Tibial artery (tissue), 4 donors: ENCODE measurements around the gene LKAAEAR1.
A peak's percentile ranks its signal among the peaks of the same experiment; 100 is the strongest.

Experiments used
- DNase-seq, 2 donors: peaks; one replicate each; pipeline ENCODE4 v3.0.0-alpha.2; 2019
- H3K27ac ChIP-seq, 2 donors: fragments of 200-600 bp; sonication (generic) in 1 of 2; 1 replicate in 1 of 2; 2 replicates in 1 of 2; pipeline ENCODE4 v1.5.1; 2018 to 2019; ENCODE audit warnings: mild to moderate bottlenecking in 1 of 2
- H3K27me3 ChIP-seq, 2 donors: fragments of 200-600 bp; sonication (generic) in 1 of 2; one replicate each; pipeline versions ENCODE4 v1.5.1 to v1.6.0; 2016 to 2019
- H3K36me3 ChIP-seq, 3 donors: fragments of 200-600 bp; sonication (generic) in 2 of 3; one replicate each; pipeline ENCODE4 v1.5.1; 2016 to 2019; ENCODE audit warnings: mild to moderate bottlenecking in 2 of 3
- H3K4me1 ChIP-seq, 4 donors: fragments of 200-600 bp; sonication (generic) in 2 of 4; 1 replicate in 3 of 4; 2 replicates in 1 of 4; pipeline ENCODE4 v1.5.1; 2016 to 2019
- H3K4me3 ChIP-seq, 2 donors: fragments of 200-600 bp; sonication (generic) in 1 of 2; 1 replicate in 1 of 2; 2 replicates in 1 of 2; pipeline ENCODE4 v1.5.1; 2018 to 2019; ENCODE audit warnings: mild to moderate bottlenecking in 2 of 2
- H3K9me3 ChIP-seq, 3 donors: fragments of 200-600 bp; sonication (generic) in 1 of 3; one replicate each; pipeline ENCODE4 v1.5.1; 2016 to 2019
- CTCF ChIP-seq, 2 experiments: fragments of 200-600 bp in 1 of 2; fragments of 450-650 bp in 1 of 2; IDR thresholded peaks; one replicate each; pipeline ENCODE4 v1.5.1; 2017 to 2019; ENCODE audit warnings: antibody characterized with exemption in 2 of 2, mild to moderate bottlenecking in 1 of 2, moderate library complexity in 1 of 2
- intact Hi-C: fragments of 100-400 bp; cut with DNase I; formaldehyde crosslinking; loops from one replicate; pipeline ENCODE4 v1.15.0; 2023; ENCODE audit warnings: low total_unique reads

Gene LKAAEAR1

DNA sequence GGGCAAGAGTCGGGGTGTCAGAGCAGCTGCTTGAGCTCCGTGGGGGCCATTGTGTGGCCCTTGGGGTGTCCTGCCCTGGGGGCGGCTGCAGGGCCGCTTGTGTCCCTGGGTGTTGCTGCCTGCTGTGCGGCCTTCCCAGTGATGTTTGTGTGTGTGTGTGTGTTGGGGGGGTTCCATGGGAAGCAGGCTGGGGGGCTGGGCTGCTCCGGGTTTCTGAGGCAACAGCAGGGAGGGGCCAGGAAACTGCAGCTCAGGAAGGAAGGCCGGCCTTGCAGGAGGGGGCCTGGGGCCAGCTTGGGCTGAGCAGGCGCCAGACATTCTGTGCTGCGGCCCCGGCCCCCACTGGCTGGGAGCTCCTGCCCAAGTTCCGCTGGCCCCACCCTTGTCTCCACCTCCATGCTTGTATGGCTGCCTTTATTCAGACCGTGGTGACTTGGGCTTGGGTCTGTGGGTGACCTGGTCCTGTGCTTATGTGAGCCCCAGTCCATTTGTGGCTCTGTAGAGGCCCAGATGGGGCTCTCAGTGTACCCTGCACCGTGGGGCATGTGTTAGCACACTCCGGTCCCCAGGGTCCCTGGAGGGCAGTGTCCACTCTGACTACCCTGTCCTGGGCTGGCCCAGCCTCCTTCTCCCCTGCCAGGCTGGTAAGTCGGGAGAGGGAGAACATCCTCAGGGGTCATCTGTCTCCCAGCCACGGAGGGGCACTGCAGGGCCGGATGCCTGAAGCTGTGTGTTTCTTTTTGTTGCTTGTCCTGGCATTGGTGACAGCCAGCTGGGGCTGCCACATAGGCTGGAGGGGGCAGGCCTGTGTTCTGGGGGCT is 30.1 kb downstream of the LKAAEAR1 start:
- Histone ChIP-seq H3K27me3 (peaks cover 5 to 93% of the 10 kb centered on the region in 2 donors), H3K4me1 (peaks cover 0 to 16% (median 6%) of the 10 kb centered on the region in 4 donors), H3K27ac (no peak overlapping the region), H3K4me3 (no peak overlapping the region), H3K36me3 (no peaks in the 10 kb centered on the region), H3K9me3 (no peaks in the 10 kb centered on the region)
- no peak for DNase-seq
- intact Hi-C loops = no loop called here
- no peak for TF ChIP-seq CTCF (IDR thresholded peaks at IDR 0.05)

- Histone ChIP-seq H3K27ac (no peak overlapping the region), H3K36me3 (no peaks in the 10 kb centered on the region), H3K4me1 (peaks cover 0 to 24% (median 13%) of the 10 kb centered on the region in 4 donors), H3K9me3 (no peaks in the 10 kb centered on the region), H3K4me3 (no peak overlapping the region), H3K27me3 (peaks cover 5 to 97% of the 10 kb centered on the region in 2 donors)
- TF ChIP-seq CTCF (IDR thresholded peaks at IDR 0.05) = no peak
- intact Hi-C loops = no loop called here
- DNase-seq = no peak
Observed at GRCh38 chr20:64052987-64053840, 31.0 kb downstream of the LKAAEAR1 start.

GRCh38 chr20:64052326-64052722 is 31.9 kb downstream of the LKAAEAR1 start:
- Histone ChIP-seq H3K36me3 (no peaks in the 10 kb centered on the region), H3K27ac (peak overlapping the region in 1 of 2 donors; percentile 6), H3K4me3 (no peak overlapping the region), H3K4me1 (peaks cover 0 to 30% (median 14%) of the 10 kb centered on the region in 4 donors), H3K27me3 (peaks cover 5 to 97% of the 10 kb centered on the region in 2 donors), H3K9me3 (no peaks in the 10 kb centered on the region)
- no peak for TF ChIP-seq CTCF (IDR thresholded peaks at IDR 0.05)
- intact Hi-C loops = no loop called here
- no peak for DNase-seq

DNA sequence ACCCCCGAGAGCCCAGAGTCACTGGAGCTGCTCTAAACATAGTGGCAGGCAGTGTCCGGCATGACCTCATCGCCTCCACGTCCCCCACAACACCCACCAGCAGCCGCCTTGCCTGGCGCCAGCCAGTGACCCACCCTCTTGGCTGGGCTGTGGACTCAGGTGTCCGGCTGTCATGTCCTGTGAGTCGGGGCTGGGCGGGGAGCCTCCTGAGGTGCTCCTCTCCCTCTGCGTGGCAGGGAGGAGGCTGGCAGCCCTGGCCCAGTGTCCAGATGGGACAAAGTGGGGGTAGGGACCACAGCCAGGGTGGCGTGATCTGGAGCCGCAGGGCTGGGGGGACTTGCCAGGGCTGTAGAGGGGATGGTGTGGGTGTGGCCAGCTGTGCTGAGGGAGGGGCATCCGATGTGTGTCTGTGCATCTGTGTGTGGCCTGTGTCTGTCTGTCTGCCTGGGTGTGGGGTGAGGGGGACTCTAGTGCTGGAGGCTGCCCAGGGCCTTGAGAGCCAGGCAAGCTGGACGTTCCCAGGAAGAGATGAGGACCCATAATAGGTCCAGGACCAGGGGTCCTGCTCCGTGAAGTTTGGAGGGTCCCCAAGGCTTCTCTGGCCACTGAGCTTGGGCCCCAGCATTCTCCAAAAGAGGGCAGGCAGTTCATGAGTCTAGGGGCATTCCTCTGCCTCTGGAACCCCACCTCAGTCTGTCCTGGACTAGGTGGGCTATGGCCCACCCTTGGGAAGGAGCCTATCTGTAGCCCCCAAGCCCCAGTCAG is 32.5 kb downstream of the LKAAEAR1 start:
- H3K27ac ChIP-seq = peak overlapping the region in 1 of 2 donors; percentile 6
- no peaks in the 10 kb centered on the region for H3K9me3 ChIP-seq
- intact Hi-C loops = no loop called here
- H3K36me3 ChIP-seq = no peaks in the 10 kb centered on the region
- peaks cover 0 to 30% (median 14%) of the 10 kb centered on the region in 4 donors for H3K4me1 ChIP-seq
- DNase-seq = peak; percentile 63 to 77
- H3K4me3 ChIP-seq = no peak overlapping the region
- H3K27me3 ChIP-seq = peaks cover 5 to 97% of the 10 kb centered on the region in 2 donors
- no peak for TF ChIP-seq CTCF (IDR thresholded peaks at IDR 0.05)

GRCh38 chr20:64051033-64051452 is 33.2 kb downstream of the LKAAEAR1 start:
- intact Hi-C loops = no loop called here
- H3K4me3 ChIP-seq = no peak overlapping the region
- no peaks in the 10 kb centered on the region for H3K36me3 ChIP-seq
- no peaks in the 10 kb centered on the region for H3K9me3 ChIP-seq
- no peak for DNase-seq
- TF ChIP-seq CTCF (IDR thresholded peaks at IDR 0.05) = no peak
- H3K27ac ChIP-seq = peak overlapping the region in 1 of 2 donors; percentile 4
- H3K4me1 ChIP-seq = peaks cover 0 to 27% (median 14%) of the 10 kb centered on the region in 4 donors
- H3K27me3 ChIP-seq = peaks cover 5 to 97% of the 10 kb centered on the region in 2 donors
